ENCODE results near the gene GLYR1.

Gene GLYR1

GRCh38 chr16:4754865-4755264 lies 92.2 kb downstream of the GLYR1 start:
- DNase-seq: no peak

GRCh38 chr16:4753227-4753626 lies 93.9 kb downstream of the GLYR1 start:
- no peak for DNase-seq
